K562 (cell line): ENCODE data around the gene ZDHHC16. TPM values are rescaled to one million over a fixed set of nuclear protein-coding genes. Genes with fewer than 3 reads are reported as not detected.

Source experiments
- CHD4 ChIP-seq: fragments of 200-600 bp; sonication (generic); IDR thresholded peaks from 3 replicates; pipeline ENCODE4 v1.6.1; 2012; ENCODE audit warnings: low read depth, mild to moderate bottlenecking, mixed read lengths, low read length, inconsistent platforms; ENCODE audit not compliant: insufficient read depth, insufficient replicate concordance, poor library complexity, severe bottlenecking
- CTBP1 ChIP-seq: fragments of 450-650 bp; IDR thresholded peaks from 2 replicates; pipeline ENCODE4 v1.6.1; 2016; ENCODE audit warnings: borderline replicate concordance
- EP300 ChIP-seq: IDR thresholded peaks from 2 replicates; pipeline ENCODE4 v1.6.1; 2012; ENCODE audit warnings: low read length, improper control_type of control experiment
- ETS2 ChIP-seq: IDR thresholded peaks from 2 replicates; pipeline ENCODE4 v1.6.1; 2016; ENCODE audit warnings: borderline replicate concordance, missing genetic modification characterization, mild to moderate bottlenecking, moderate library complexity, missing compliant biosample characterization; ENCODE audit not compliant: poor library complexity, severe bottlenecking
- EWSR1 ChIP-seq: fragments of 450-650 bp; IDR thresholded peaks from 2 replicates; pipeline ENCODE4 v1.6.1; 2018; ENCODE audit warnings: borderline replicate concordance, mild to moderate bottlenecking, low read depth, moderate library complexity; ENCODE audit not compliant: partially characterized antibody
- FOXJ2 ChIP-seq: fragments of 200-800 bp; sonication (Bioruptor generic); IDR thresholded peaks from 2 replicates; pipeline ENCODE4 v1.6.1; 2016; ENCODE audit warnings: missing genetic modification characterization, missing compliant biosample characterization
- MAZ ChIP-seq, 2 experiments: fragments of 450-650 bp in 1 of 2; sonication (generic) in 1 of 2; formaldehyde crosslinking; IDR thresholded peaks in 1 of 2; conservative IDR thresholded peaks in 1 of 2; 2 replicates each; pipeline versions ENCODE4 v1.4.0 to v1.5.0; 2020; ENCODE audit warnings: mild to moderate bottlenecking in 1 of 2, missing genetic modification reagents in 1 of 2
- MEIS2 ChIP-seq: fragments of 450-650 bp; IDR thresholded peaks from 2 replicates; pipeline ENCODE4 v1.6.1; 2014; ENCODE audit warnings: mild to moderate bottlenecking; ENCODE audit not compliant: partially characterized antibody
- NFATC3 ChIP-seq: fragments of 450-650 bp; IDR thresholded peaks from 2 replicates; pipeline ENCODE4 v1.6.1; 2017; ENCODE audit warnings: mild to moderate bottlenecking
- NR4A1 ChIP-seq, 2 experiments: fragments of 250-450 bp in 1 of 2; fragments of 450-650 bp in 1 of 2; sonication (Bioruptor Pico) in 1 of 2; IDR thresholded peaks; 2 replicates each; pipeline versions ENCODE4 v1.4.0 to v1.6.1; 2016 to 2020; ENCODE audit warnings: mild to moderate bottlenecking in 2 of 2, missing compliant biosample characterization in 1 of 2, missing genetic modification characterization in 1 of 2, moderate library complexity in 1 of 2
- NRF1 ChIP-seq, 2 experiments: fragments of 450-650 bp; IDR thresholded peaks in 1 of 2; conservative IDR thresholded peaks in 1 of 2; 2 replicates each; pipeline ENCODE4 v1.6.1; 2014; ENCODE audit warnings: mild to moderate bottlenecking in 2 of 2
- POLR2G ChIP-seq: fragments of 200-400 bp; formaldehyde crosslinking; IDR thresholded peaks from 2 replicates; pipeline ENCODE4 v1.6.1; 2017; ENCODE audit warnings: low read depth, mild to moderate bottlenecking, antibody characterized with exemption, low read length, moderate library complexity
- PTRF ChIP-seq: fragments of 450-650 bp; IDR thresholded peaks from 2 replicates; pipeline ENCODE4 v1.6.1; 2016; ENCODE audit warnings: mild to moderate bottlenecking, missing genetic modification characterization, missing compliant biosample characterization
- SAFB ChIP-seq: fragments of 200-400 bp; formaldehyde crosslinking; IDR thresholded peaks from 2 replicates; pipeline ENCODE4 v1.6.1; 2017; ENCODE audit warnings: low read depth, low read length, borderline replicate concordance
- SIRT6 ChIP-seq: IDR thresholded peaks from one replicate; pipeline ENCODE4 v1.6.1; 2012; ENCODE audit warnings: low read depth, mild to moderate bottlenecking, control low read depth, inconsistent platforms, low read length, moderate library complexity
- SMAD3 ChIP-seq: fragments of 450-650 bp; formaldehyde crosslinking; conservative IDR thresholded peaks from 2 replicates; pipeline ENCODE4 v1.4.0; 2020; ENCODE audit warnings: mild to moderate bottlenecking
- TFAM ChIP-seq: fragments of 250-450 bp; sonication (Bioruptor Pico); conservative IDR thresholded peaks from 2 replicates; pipeline ENCODE4 v1.5.0; 2021; ENCODE audit warnings: mild to moderate bottlenecking, moderate library complexity
- TGIF2 ChIP-seq: sonication (generic); formaldehyde crosslinking; IDR thresholded peaks from 2 replicates; pipeline ENCODE4 v1.8.1; 2022; ENCODE audit warnings: mild to moderate bottlenecking, missing genetic modification reagents, moderate library complexity
- polyA plus RNA-seq, 8 experiments: library from polyadenylated mRNA; depleted of rRNA in 4 of 8; stranded (reverse) in 5 of 8; unstranded in 3 of 8; fragments of >200 nt; fragmentation: Nextera tagmentation in 2 of 8; fragmentation: Illumina TruSeq in 1 of 8; extraction: Ambion mirVana in 2 of 8; extraction: Trizol in 1 of 8; gene quantifications; 2 replicates each; pipeline versions ENCODE4 v1.2.1 to v1.2.3, GENCODE V29; 2011 to 2014; ENCODE audit warnings: inconsistent platforms in 1 of 8, missing spikeins in 1 of 8
- total RNA-seq, 7 experiments: library from RNA; depleted of rRNA in 6 of 7; stranded (reverse); fragments of >200 nt in 6 of 7; fragmentation: Illumina TruSeq in 2 of 7; extraction: Trizol in 2 of 7; gene quantifications; 2 replicates each; pipeline versions ENCODE4 v1.2.1 to v1.2.3, GENCODE V29; 2011 to 2021; ENCODE audit warnings: low replicate concordance in 1 of 7
- TF ChIP-seq, protein P1 (sequence below): sonication (generic); formaldehyde crosslinking; IDR thresholded peaks from 2 replicates; pipeline ENCODE4 v1.8.0; 2022; ENCODE audit warnings: mild to moderate bottlenecking, missing genetic modification reagents
- TF ChIP-seq, protein P2 (sequence below): sonication (generic); formaldehyde crosslinking; IDR thresholded peaks from 2 replicates; pipeline ENCODE4 v1.8.0; 2022; ENCODE audit warnings: mild to moderate bottlenecking, missing genetic modification reagents
- TF ChIP-seq, protein P3 (sequence below): IDR thresholded peaks from 3 replicates; pipeline ENCODE4 v1.6.1; 2011; ENCODE audit warnings: borderline replicate concordance, mild to moderate bottlenecking; ENCODE audit not compliant: insufficient read length, insufficient read depth
- TF ChIP-seq, protein P4 (sequence below): fragments of 450-650 bp; IDR thresholded peaks from 2 replicates; pipeline ENCODE4 v1.6.1; 2017; ENCODE audit warnings: antibody characterized with exemption

The ZDHHC16 gene
- total and polyA plus RNA-seq, 9 of the 15 experiments (the other 6 are each of a cell fraction or from before 2014, with no cell fraction given), result 12.5 to 33.8 (median 21.3) TPM

DNA sequence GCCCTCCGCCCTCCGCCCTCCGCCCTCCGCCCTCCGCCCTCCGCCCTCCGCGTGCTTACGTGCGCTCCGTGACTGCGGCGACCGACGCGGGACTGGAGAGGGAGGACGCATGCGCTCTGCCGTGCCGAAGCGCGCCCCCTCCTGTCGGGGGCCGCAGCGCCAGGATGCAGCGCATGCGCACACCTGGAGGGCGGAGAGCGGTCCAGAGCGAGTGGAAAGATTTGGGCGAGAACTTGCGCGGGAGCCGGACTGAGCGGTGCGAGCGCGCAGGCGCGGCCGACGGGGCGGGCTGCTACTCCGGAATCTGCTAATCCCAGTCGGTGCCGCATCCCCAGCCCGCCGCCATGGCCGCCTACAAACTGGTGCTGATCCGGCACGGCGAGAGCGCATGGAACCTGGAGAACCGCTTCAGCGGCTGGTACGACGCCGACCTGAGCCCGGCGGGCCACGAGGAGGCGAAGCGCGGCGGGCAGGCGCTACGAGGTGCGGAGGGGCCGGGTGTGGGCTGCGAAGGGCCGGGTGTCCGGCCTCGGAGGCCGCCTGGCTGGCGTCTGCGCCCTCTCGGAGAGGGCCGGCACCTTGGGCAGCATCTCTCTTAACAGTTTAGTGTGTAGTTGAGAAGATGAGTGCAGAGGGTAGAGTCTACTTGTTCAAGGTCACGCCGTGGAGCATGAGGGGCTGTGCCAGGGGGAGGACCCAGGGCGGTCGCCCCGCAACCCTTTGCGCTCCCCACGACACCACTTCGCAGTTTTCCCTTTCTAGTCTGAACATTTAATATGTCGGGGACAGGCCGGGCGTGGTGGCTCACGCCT lies 19.8 kb upstream of the ZDHHC16 start, which contains the start of gene PGAM1 (continued):
- TF ChIP-seq, protein P1, sequence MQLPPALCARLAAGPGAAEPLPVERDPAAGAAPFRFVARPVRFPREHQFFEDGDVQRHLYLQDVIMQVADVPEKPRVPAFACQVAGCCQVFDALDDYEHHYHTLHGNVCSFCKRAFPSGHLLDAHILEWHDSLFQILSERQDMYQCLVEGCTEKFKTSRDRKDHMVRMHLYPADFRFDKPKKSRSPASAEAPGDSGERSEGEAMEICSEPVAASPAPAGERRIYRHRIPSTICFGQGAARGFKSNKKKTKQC (CRISPR knock-in tag), result no peak
- TF ChIP-seq SAFB (no peak), EP300 (no peak), SMAD3 (CRISPR knock-in tag) (no peak), TFAM (CRISPR knock-in tag) (no peak), TGIF2 (CRISPR knock-in tag) (no peak), NFATC3 (no peak), NRF1 (conservative IDR thresholded peaks at IDR 0.05 in 1 of 2, IDR thresholded peaks at IDR 0.05 in 1 of 2) (peak; percentile 96 to 97), MEIS2 (peak; percentile 92), PTRF (tag) (no peak), CHD4 (no peak), POLR2G (peak; percentile 87), FOXJ2 (no peak), ETS2 (no peak), MAZ (CRISPR knock-in tag; conservative IDR thresholded peaks at IDR 0.05 in 1 of 2, IDR thresholded peaks at IDR 0.05 in 1 of 2) (peak; percentile 67 to 70; a peak in 3 of 4 replicates), NR4A1 (CRISPR knock-in tag; IDR thresholded peaks at IDR 0.05) (no peak), NR4A1 (tag; IDR thresholded peaks at IDR 0.05) (no peak), SIRT6 (no peak), CTBP1 (peak; percentile 67; the same call in 1 of the 2 replicates), EWSR1 (no peak)
- TF ChIP-seq, protein P2, sequence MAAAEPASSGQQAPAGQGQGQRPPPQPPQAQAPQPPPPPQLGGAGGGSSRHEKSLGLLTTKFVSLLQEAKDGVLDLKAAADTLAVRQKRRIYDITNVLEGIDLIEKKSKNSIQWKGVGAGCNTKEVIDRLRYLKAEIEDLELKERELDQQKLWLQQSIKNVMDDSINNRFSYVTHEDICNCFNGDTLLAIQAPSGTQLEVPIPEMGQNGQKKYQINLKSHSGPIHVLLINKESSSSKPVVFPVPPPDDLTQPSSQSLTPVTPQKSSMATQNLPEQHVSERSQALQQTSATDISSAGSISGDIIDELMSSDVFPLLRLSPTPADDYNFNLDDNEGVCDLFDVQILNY (CRISPR knock-in tag), result no peak
- TF ChIP-seq, protein P3, sequence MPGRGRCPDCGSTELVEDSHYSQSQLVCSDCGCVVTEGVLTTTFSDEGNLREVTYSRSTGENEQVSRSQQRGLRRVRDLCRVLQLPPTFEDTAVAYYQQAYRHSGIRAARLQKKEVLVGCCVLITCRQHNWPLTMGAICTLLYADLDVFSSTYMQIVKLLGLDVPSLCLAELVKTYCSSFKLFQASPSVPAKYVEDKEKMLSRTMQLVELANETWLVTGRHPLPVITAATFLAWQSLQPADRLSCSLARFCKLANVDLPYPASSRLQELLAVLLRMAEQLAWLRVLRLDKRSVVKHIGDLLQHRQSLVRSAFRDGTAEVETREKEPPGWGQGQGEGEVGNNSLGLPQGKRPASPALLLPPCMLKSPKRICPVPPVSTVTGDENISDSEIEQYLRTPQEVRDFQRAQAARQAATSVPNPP, result no peak
- TF ChIP-seq, protein P4, sequence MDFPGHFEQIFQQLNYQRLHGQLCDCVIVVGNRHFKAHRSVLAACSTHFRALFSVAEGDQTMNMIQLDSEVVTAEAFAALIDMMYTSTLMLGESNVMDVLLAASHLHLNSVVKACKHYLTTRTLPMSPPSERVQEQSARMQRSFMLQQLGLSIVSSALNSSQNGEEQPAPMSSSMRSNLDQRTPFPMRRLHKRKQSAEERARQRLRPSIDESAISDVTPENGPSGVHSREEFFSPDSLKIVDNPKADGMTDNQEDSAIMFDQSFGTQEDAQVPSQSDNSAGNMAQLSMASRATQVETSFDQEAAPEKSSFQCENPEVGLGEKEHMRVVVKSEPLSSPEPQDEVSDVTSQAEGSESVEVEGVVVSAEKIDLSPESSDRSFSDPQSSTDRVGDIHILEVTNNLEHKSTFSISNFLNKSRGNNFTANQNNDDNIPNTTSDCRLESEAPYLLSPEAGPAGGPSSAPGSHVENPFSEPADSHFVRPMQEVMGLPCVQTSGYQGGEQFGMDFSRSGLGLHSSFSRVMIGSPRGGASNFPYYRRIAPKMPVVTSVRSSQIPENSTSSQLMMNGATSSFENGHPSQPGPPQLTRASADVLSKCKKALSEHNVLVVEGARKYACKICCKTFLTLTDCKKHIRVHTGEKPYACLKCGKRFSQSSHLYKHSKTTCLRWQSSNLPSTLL, result no peak
